GM18502 (cell line): ENCODE data around the gene TYMP.

Experiments
- ATAC-seq: cut with Tn5 transposase; IDR thresholded peaks from one replicate; pipeline ENCODE4 v1.9.1; 2021; ENCODE audit warnings: mild to moderate bottlenecking; ENCODE audit not compliant: unreplicated experiment, poor library complexity

TYMP gene

GRCh38 chr22:50507421-50507990 lies 22.3 kb downstream of the TYMP start, which contains the start of gene LMF2:
TSS of gene LMF2 (minus strand) at chr22:50507702. CDS start at chr22:50507675, 27 bp downstream.
- ATAC-seq = peak; percentile 59

- peak; percentile 4 for ATAC-seq
These were observed 23.0 kb downstream of the TYMP start for GRCh38 chr22:50506611-50507420.

GRCh38 chr22:50505776-50506610 lies 23.8 kb downstream of the TYMP start:
- ATAC-seq = no peak

GRCh38 chr22:50505276-50505775 lies 24.5 kb downstream of the TYMP start:
- ATAC-seq = no peak

GRCh38 chr22:50504369-50505211 lies 25.2 kb downstream of the TYMP start:
- ATAC-seq = no peak

- no peak for ATAC-seq
These were observed 26.2 kb downstream of the TYMP start for GRCh38 chr22:50503475-50504145.

- no peak for ATAC-seq
These were observed 27.0 kb downstream of the TYMP start for GRCh38 chr22:50502628-50503474.

GRCh38 chr22:50502096-50502495 lies 27.7 kb downstream of the TYMP start:
- ATAC-seq = no peak

- ATAC-seq = no peak
These were observed 29.4 kb downstream of the TYMP start for GRCh38 chr22:50500452-50500851.

- no peak for ATAC-seq
These were observed 31.4 kb downstream of the TYMP start for GRCh38 chr22:50498322-50498890.

GRCh38 chr22:50497093-50497492 lies 32.7 kb downstream of the TYMP start:
- ATAC-seq = no peak

GRCh38 chr22:50490531-50491308 lies 39.1 kb downstream of the TYMP start:
- no peak for ATAC-seq

- no peak for ATAC-seq
These were observed 40.2 kb downstream of the TYMP start for GRCh38 chr22:50489363-50490243.

GRCh38 chr22:50488886-50489285 lies 40.9 kb downstream of the TYMP start:
- ATAC-seq = no peak

GRCh38 chr22:50488006-50488677 lies 41.7 kb downstream of the TYMP start:
- no peak for ATAC-seq
